HepG2 (cell line): Measurements from ENCODE around the gene MBD3L3. TPM values are rescaled to one million over a fixed set of nuclear protein-coding genes. Genes with fewer than 3 reads are reported as not detected.

Experiments
- ATAC-seq: fragments of 200-7000 bp; cut with Tn5 transposase; 3 replicates; pipeline ENCODE4 v1.9.1; 2020; ENCODE audit warnings: mild to moderate bottlenecking, moderate library complexity
- BruUV-seq: library from RNA; stranded (reverse); fragments of 400-500 nt; replicated peaks from 2 replicates; lab custom pipeline; 2021; lab: Mats Ljungman, UMichigan
- CTCF ChIA-PET: fragments of 300-600 bp; formaldehyde crosslinking; extraction: SDS; loops from one replicate; lab custom pipeline; 2021; ENCODE audit warnings: low total read pairs, inconsistent platforms, low intra/inter-chr PET ratio; lab: Yijun Ruan, JAX
- POLR2A ChIA-PET: fragments of 350-600 bp; sonication (Branson Sonifier 250); formaldehyde crosslinking; loops from one replicate; lab custom pipeline; 2020; ENCODE audit warnings: antibody characterized with exemption, inconsistent platforms; lab: Yijun Ruan, JAX
- DNase-seq: peaks from one replicate; pipeline ENCODE4 v3.0.0-alpha.2; 2015; ENCODE audit warnings: low spot score
- FAIRE-seq: peaks from 3 replicates; lab custom pipeline; 2011; peaks lifted over from hg19 to GRCh38; lab: Jason Lieb, UNC
- H2AFZ ChIP-seq: one replicate; pipeline ENCODE4 v1.6.1; 2011; ENCODE audit warnings: low read length, inconsistent platforms
- H3K27ac ChIP-seq: fragments of 300-600 bp; 3 replicates; pipeline ENCODE4 v1.8.0; 2011; ENCODE audit warnings: mixed run types, mild to moderate bottlenecking, mixed read lengths, low read length, inconsistent platforms; ENCODE audit not compliant: insufficient read depth; ENCODE audit errors: extremely low read length
- H3K27me3 ChIP-seq, 2 experiments: fragments of 200-600 bp in 1 of 2; 2 replicates in 1 of 2; 3 replicates in 1 of 2; pipeline versions ENCODE4 v1.6.0 to v1.8.0; 2011; ENCODE audit warnings: low read length in 2 of 2, mild to moderate bottlenecking in 2 of 2, moderate library complexity in 2 of 2, inconsistent platforms in 1 of 2; ENCODE audit not compliant: insufficient read depth in 2 of 2, control insufficient read depth in 1 of 2
- H3K36me3 ChIP-seq, 2 experiments: fragments of 200-600 bp in 1 of 2; replicated peaks in 1 of 2; 2 replicates in 1 of 2; 3 replicates in 1 of 2; pipeline versions ENCODE4 v1.5.1 to v1.8.0; 2011; ENCODE audit warnings: low read length in 2 of 2, inconsistent platforms in 1 of 2; ENCODE audit not compliant: insufficient read depth in 2 of 2, control insufficient read depth in 1 of 2
- H3K4me1 ChIP-seq: 2 replicates; pipeline ENCODE4 v1.5.1; 2012; ENCODE audit warnings: low read length, inconsistent platforms; ENCODE audit not compliant: insufficient read depth
- H3K4me2 ChIP-seq: 2 replicates; pipeline ENCODE4 v1.6.0; 2011; ENCODE audit warnings: low read depth, low read length, inconsistent platforms
- H3K4me3 ChIP-seq, 3 experiments: fragments of 200-600 bp in 1 of 3; sonication (generic), shearing (Covaris generic) in 1 of 3; replicated peaks in 1 of 3; 2 replicates each; pipeline ENCODE4 v1.5.1; 2011 to 2016; ENCODE audit warnings: low read length in 3 of 3, inconsistent platforms in 2 of 3, low read depth in 2 of 3, mild to moderate bottlenecking in 2 of 3, control low read depth in 1 of 3, mixed read lengths in 1 of 3; ENCODE audit not compliant: insufficient read depth in 1 of 3
- H3K79me2 ChIP-seq: one replicate; pipeline ENCODE4 v1.6.1; 2011; ENCODE audit warnings: low read length, inconsistent platforms; ENCODE audit not compliant: insufficient read depth
- H3K9ac ChIP-seq: 2 replicates; pipeline ENCODE4 v1.6.0; 2011; ENCODE audit warnings: mild to moderate bottlenecking, low read depth, low read length, inconsistent platforms; ENCODE audit not compliant: insufficient read depth
- H3K9me3 ChIP-seq: 2 replicates; pipeline ENCODE4 v1.5.1; 2012; ENCODE audit warnings: mild to moderate bottlenecking, low read length
- H4K20me1 ChIP-seq: 2 replicates; pipeline ENCODE4 v1.6.0; 2011; ENCODE audit warnings: inconsistent platforms, mild to moderate bottlenecking, low read length, moderate library complexity; ENCODE audit not compliant: insufficient read depth
- CCAR2 ChIP-seq: fragments of 200-400 bp; formaldehyde crosslinking; optimal IDR thresholded peaks from 2 replicates; pipeline ENCODE3; 2018; ENCODE audit warnings: low read depth, mild to moderate bottlenecking, low read length, moderate library complexity
- NCOR1 ChIP-seq: fragments of 200-600 bp; sonication (generic); IDR thresholded peaks from 2 replicates; pipeline ENCODE4 v1.7.0; 2017; ENCODE audit warnings: antibody characterized with exemption, low read length, borderline replicate concordance
- SRSF9 ChIP-seq: fragments of 200-400 bp; formaldehyde crosslinking; IDR thresholded peaks from 2 replicates; pipeline ENCODE4 v1.6.1; 2018; ENCODE audit warnings: borderline replicate concordance, mild to moderate bottlenecking, low read depth, low read length; ENCODE audit not compliant: insufficient read depth, poor library complexity, severe bottlenecking
- THAP9 ChIP-seq: sonication (generic); formaldehyde crosslinking; IDR thresholded peaks from 2 replicates; pipeline ENCODE4; 2020; ENCODE audit warnings: missing genetic modification reagents, mild to moderate bottlenecking, borderline replicate concordance
- UBTF ChIP-seq: sonication (generic); formaldehyde crosslinking; IDR thresholded peaks from 2 replicates; pipeline ENCODE4 v1.4.0; 2020; ENCODE audit warnings: mild to moderate bottlenecking, missing genetic modification reagents
- XRCC5 ChIP-seq: fragments of 200-400 bp; formaldehyde crosslinking; optimal IDR thresholded peaks from 2 replicates; pipeline ENCODE3; 2017; ENCODE audit warnings: mild to moderate bottlenecking, low read length
- ZNF510 ChIP-seq: sonication (generic); formaldehyde crosslinking; IDR thresholded peaks from 2 replicates; pipeline ENCODE4 v1.4.0; 2020; ENCODE audit warnings: low read depth, mild to moderate bottlenecking, missing genetic modification reagents
- ZNF782 ChIP-seq: sonication (generic); formaldehyde crosslinking; IDR thresholded peaks from 2 replicates; pipeline ENCODE4 v1.4.0; 2020; ENCODE audit warnings: missing genetic modification reagents, mild to moderate bottlenecking, borderline replicate concordance
- whole genome bisulfite sequencing: methylation state at CpG from one replicate; pipeline ENCODE4 v1.1.6; 2017; ENCODE audit warnings: low lambda C conversion rate; 5-methylcytosine and 5-hydroxymethylcytosine counted together
- in situ Hi-C: cut with HindIII; loops from 2 replicates; pipeline ENCODE4 v1.10.0; 2017; ENCODE audit warnings: low pct_unique_long_range_greater_than_20kb; ENCODE audit not compliant: extremely low pct_ligation_motif_present
- intact Hi-C: fragments of 100-400 bp; cut with micrococcal nuclease; formaldehyde crosslinking; loops from one replicate; pipeline ENCODE4 v1.10.0; 2022; ENCODE audit not compliant: unreplicated experiment
- polyA plus RNA-seq, 8 experiments: library from polyadenylated mRNA; depleted of rRNA in 3 of 8; stranded (reverse) in 7 of 8; unstranded in 1 of 8; fragments of >200 nt; fragmentation: Illumina TruSeq in 4 of 8; extraction: Trizol in 4 of 8; gene quantifications; 2 replicates each; pipeline versions ENCODE4 v1.2.1 to v1.2.3, GENCODE V29; 2011 to 2016; ENCODE audit warnings: low read depth in 4 of 8, missing spikeins in 1 of 8, mixed read lengths in 1 of 8; ENCODE audit not compliant: insufficient read depth in 1 of 8
- total RNA-seq, 5 experiments: library from RNA; depleted of rRNA; stranded (reverse); fragments of >200 nt; fragmentation: Illumina TruSeq; extraction: Trizol; gene quantifications; 2 replicates each; pipeline ENCODE4 v1.2.3, GENCODE V29; 2016; ENCODE audit warnings: low read depth in 1 of 5
- TF ChIP-seq, protein P1 (sequence below): sonication (generic); formaldehyde crosslinking; IDR thresholded peaks from 2 replicates; pipeline ENCODE4 v1.5.1; 2020; ENCODE audit warnings: mild to moderate bottlenecking, missing genetic modification reagents, moderate library complexity
- TF ChIP-seq, protein P2 (sequence below): sonication (generic); formaldehyde crosslinking; IDR thresholded peaks from 2 replicates; pipeline ENCODE4 v1.9.0; 2022; ENCODE audit warnings: missing genetic modification reagents, mild to moderate bottlenecking, borderline replicate concordance

Gene MBD3L3
- total and polyA plus RNA-seq, 2 of the 13 experiments (the other 11 are each of a cell fraction or from before 2014, with no cell fraction given): not detected

DNA sequence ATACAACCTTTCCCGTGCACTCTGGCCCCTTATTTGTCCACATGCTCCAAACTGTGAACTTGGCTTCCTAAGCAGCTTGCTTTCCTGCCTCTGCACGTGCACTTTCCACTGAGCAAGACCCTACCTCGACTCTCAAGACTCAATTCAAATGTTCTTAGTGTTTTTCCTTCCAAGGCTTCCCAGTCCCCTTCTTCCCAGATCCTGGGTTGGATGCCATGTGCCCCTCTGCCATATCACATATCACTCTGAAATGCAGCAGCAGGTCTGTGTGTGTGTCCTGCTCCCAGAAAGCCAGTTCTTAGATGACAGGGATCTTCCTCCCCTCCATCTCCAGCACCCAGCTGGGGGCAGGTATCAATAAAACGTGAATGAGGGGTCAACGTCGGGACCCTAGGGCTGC lies 14.1 kb upstream of the MBD3L3 start (continued):
- TF ChIP-seq, protein P1, sequence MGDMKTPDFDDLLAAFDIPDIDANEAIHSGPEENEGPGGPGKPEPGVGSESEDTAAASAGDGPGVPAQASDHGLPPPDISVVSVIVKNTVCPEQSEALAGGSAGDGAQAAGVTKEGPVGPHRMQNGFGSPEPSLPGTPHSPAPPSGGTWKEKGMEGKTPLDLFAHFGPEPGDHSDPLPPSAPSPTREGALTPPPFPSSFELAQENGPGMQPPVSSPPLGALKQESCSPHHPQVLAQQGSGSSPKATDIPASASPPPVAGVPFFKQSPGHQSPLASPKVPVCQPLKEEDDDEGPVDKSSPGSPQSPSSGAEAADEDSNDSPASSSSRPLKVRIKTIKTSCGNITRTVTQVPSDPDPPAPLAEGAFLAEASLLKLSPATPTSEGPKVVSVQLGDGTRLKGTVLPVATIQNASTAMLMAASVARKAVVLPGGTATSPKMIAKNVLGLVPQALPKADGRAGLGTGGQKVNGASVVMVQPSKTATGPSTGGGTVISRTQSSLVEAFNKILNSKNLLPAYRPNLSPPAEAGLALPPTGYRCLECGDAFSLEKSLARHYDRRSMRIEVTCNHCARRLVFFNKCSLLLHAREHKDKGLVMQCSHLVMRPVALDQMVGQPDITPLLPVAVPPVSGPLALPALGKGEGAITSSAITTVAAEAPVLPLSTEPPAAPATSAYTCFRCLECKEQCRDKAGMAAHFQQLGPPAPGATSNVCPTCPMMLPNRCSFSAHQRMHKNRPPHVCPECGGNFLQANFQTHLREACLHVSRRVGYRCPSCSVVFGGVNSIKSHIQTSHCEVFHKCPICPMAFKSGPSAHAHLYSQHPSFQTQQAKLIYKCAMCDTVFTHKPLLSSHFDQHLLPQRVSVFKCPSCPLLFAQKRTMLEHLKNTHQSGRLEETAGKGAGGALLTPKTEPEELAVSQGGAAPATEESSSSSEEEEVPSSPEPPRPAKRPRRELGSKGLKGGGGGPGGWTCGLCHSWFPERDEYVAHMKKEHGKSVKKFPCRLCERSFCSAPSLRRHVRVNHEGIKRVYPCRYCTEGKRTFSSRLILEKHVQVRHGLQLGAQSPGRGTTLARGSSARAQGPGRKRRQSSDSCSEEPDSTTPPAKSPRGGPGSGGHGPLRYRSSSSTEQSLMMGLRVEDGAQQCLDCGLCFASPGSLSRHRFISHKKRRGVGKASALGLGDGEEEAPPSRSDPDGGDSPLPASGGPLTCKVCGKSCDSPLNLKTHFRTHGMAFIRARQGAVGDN: no peak
- TF ChIP-seq NCOR1 (no peak), CCAR2 (no peak)

DNA sequence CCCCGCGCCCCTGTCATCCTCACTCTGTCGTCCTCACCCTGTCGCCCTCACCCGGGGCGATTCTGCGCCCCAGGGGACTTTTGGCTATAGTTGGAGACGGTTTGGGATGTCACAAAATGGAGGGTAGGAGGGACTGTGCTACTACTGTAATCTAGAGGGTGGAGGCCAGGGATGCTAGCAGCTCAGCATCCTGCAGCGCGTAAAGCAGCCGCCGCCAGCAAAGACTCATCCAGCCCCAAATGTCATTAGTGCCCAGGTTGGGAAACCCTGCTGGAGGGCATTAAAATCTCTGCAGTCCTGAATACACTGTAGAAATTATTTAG lies 11.4 kb upstream of the MBD3L3 start:
- no peak for DNase-seq
- Histone ChIP-seq H2AFZ (no peak overlapping the region), H3K36me3 (peaks cover 4 to 24% of the 10 kb centered on the region in 2 experiments; a peak in 4 of 5 replicates), H3K27ac (peak overlapping the region; percentile 77), H4K20me1 (no peaks in the 10 kb centered on the region), H3K4me2 (peak overlapping the region; percentile 65), H3K9me3 (peaks cover 7% of the 10 kb centered on the region), H3K4me1 (peaks cover 14% of the 10 kb centered on the region), H3K27me3 (no peaks in the 10 kb centered on the region; a peak in 1 of 5 replicates), H3K9ac (peak overlapping the region; percentile 80), H3K4me3 (peak overlapping the region; percentile 77 to 94 (median 90)), H3K79me2 (peaks cover 11% of the 10 kb centered on the region)
- in situ Hi-C loops: no loop called here
- no peak for FAIRE-seq
- CTCF ChIA-PET: no interaction called here
- no TSS peak for BruUV-seq
- peak; percentile 64; the same call in 2 of the 3 replicates for ATAC-seq
- WGBS: 2% methylated on average over 10 of the region's 12 CpGs
- POLR2A ChIA-PET: interaction anchor here (0.6 to 1.5 kb wide), 13 partner anchors 12 to 709 kb away, joined by 3 to 32 read pairs (median 4); partner anchors contain the start of genes ALKBH7, CLPP, MCOLN1 and PET100
- intact Hi-C loops: no loop called here
- TF ChIP-seq, protein P2, sequence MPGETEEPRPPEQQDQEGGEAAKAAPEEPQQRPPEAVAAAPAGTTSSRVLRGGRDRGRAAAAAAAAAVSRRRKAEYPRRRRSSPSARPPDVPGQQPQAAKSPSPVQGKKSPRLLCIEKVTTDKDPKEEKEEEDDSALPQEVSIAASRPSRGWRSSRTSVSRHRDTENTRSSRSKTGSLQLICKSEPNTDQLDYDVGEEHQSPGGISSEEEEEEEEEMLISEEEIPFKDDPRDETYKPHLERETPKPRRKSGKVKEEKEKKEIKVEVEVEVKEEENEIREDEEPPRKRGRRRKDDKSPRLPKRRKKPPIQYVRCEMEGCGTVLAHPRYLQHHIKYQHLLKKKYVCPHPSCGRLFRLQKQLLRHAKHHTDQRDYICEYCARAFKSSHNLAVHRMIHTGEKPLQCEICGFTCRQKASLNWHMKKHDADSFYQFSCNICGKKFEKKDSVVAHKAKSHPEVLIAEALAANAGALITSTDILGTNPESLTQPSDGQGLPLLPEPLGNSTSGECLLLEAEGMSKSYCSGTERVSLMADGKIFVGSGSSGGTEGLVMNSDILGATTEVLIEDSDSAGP (CRISPR knock-in tag): peak; percentile 41; the same call in 1 of the 2 replicates
- TF ChIP-seq SRSF9 (no peak), ZNF782 (CRISPR knock-in tag) (no peak), THAP9 (CRISPR knock-in tag) (no peak), XRCC5 (peak; percentile 1), ZNF510 (CRISPR knock-in tag) (no peak), UBTF (CRISPR knock-in tag) (peak; percentile 5; the same call in 1 of the 2 replicates)
